ENCODE measurements around the gene RAB4B.

The RAB4B gene

GRCh38 chr19:40742886-40743285 lies 35.2 kb upstream of the RAB4B start:
- Mint-ChIP-seq H3K36me3 (ENCODE audit: low read depth) (peaks cover 52% of the 10 kb centered on the region), H3K27me3 (no peaks in the 10 kb centered on the region), H3K4me3 (no peak overlapping the region), H3K9me3 (no peaks in the 10 kb centered on the region), H3K4me1 (ENCODE audit: low read depth) (peaks cover 38% of the 10 kb centered on the region), H3K27ac (peak overlapping the region; percentile 56)
- intact Hi-C loops (cut with micrococcal nuclease) = no loop called here

DNA sequence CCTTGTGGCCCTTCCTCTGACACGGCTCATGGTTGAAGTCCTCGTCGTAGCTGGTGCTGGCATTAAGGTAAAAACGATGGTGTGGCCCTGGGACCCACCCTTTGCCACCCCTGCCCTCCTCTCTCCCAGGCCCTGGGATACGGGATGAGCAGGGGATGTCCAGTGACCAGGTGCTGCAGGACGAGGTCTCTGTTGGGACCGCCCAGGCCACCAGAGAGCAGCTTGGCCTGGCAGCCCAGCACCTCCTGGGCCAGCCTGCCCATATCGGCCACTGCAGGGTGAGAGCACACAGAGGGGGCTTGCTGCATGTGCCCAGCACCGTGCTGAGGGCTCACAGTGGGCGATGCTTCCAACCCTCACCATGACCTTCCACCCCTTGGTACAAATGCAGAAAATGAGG lies 34.1 kb upstream of the RAB4B start:
- Mint-ChIP-seq H3K27ac (no peak overlapping the region), H3K9me3 (no peaks in the 10 kb centered on the region), H3K4me1 (ENCODE audit: low read depth) (peaks cover 48% of the 10 kb centered on the region), H3K36me3 (ENCODE audit: low read depth) (peaks cover 42% of the 10 kb centered on the region), H3K4me3 (no peak overlapping the region), H3K27me3 (no peaks in the 10 kb centered on the region)
- intact Hi-C loops (cut with micrococcal nuclease) = no loop called here

GRCh38 chr19:40744554-40745401 lies 33.3 kb upstream of the RAB4B start:
- H3K36me3 Mint-ChIP-seq (ENCODE audit: low read depth) = peaks cover 34% of the 10 kb centered on the region
- no peaks in the 10 kb centered on the region for H3K9me3 Mint-ChIP-seq
- H3K4me1 Mint-ChIP-seq (ENCODE audit: low read depth) = peaks cover 57% of the 10 kb centered on the region
- no peaks in the 10 kb centered on the region for H3K27me3 Mint-ChIP-seq
- no peak overlapping the region for H3K4me3 Mint-ChIP-seq
- intact Hi-C loops (cut with micrococcal nuclease) = no loop called here
- H3K27ac Mint-ChIP-seq = peak overlapping the region; percentile 33

DNA sequence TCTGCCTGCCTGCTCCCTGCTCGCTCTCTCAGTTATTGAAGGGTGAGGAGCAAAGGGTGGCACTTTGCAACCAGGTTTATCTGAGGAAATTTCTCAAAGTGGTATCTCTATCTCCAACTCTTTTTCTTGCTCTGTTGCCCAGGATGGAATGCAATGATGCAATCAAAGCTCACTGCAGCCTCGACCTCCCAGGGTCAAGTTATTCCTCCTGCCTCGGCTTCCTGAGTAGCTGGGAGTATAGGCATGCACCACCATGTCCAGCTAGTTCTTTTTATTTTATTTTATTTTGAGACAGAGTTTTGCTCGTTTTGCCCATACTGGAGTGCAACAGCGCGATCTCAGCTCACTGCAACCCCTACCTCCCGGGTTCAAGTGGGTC lies 32.7 kb upstream of the RAB4B start:
- no peaks in the 10 kb centered on the region for H3K9me3 Mint-ChIP-seq
- H3K27me3 Mint-ChIP-seq = no peaks in the 10 kb centered on the region
- intact Hi-C loops (cut with micrococcal nuclease) = no loop called here
- H3K27ac Mint-ChIP-seq = no peak overlapping the region
- peaks cover 33% of the 10 kb centered on the region for H3K36me3 Mint-ChIP-seq (ENCODE audit: low read depth)
- H3K4me3 Mint-ChIP-seq = no peak overlapping the region
- H3K4me1 Mint-ChIP-seq (ENCODE audit: low read depth) = peaks cover 61% of the 10 kb centered on the region

- Mint-ChIP-seq H3K4me1 (ENCODE audit: low read depth) (peaks cover 51% of the 10 kb centered on the region), H3K27me3 (no peaks in the 10 kb centered on the region), H3K4me3 (no peak overlapping the region), H3K36me3 (ENCODE audit: low read depth) (peaks cover 41% of the 10 kb centered on the region), H3K9me3 (no peaks in the 10 kb centered on the region), H3K27ac (peak overlapping the region; percentile 96)
- intact Hi-C loops (cut with micrococcal nuclease) = no loop called here
Measured at GRCh38 chr19:40747536-40747935, 30.5 kb upstream of the RAB4B start.

- Mint-ChIP-seq H3K27me3 (no peaks in the 10 kb centered on the region), H3K27ac (peak within 1 kb of the TSS; percentile 96), H3K4me3 (peak within 1 kb of the TSS; percentile 96), H3K36me3 (ENCODE audit: low read depth) (peaks cover 49% of the 10 kb centered on the region), H3K4me1 (ENCODE audit: low read depth) (peaks cover 59% of the 10 kb centered on the region), H3K9me3 (no peaks in the 10 kb centered on the region)
- intact Hi-C loops (cut with micrococcal nuclease) = loop anchor here (1.0 to 2.0 kb wide), 3 partner anchors 27 to 49 kb away; partner anchors contain the start of genes COQ8B and EGLN2
Measured at GRCh38 chr19:40750058-40750873, 27.8 kb upstream of the RAB4B start, which contains the start of gene ACTMAP. TSS of gene ACTMAP (minus strand) at chr19:40750477. CDS start at chr19:40749803, 674 bp downstream.

GRCh38 chr19:40750874-40751537 lies 27.0 kb upstream of the RAB4B start, which contains the start of gene SNRPA:
TSS of gene SNRPA (plus strand) at chr19:40751203. CDS start at chr19:40751409, 206 bp downstream.
- Mint-ChIP-seq H3K9me3 (no peaks in the 10 kb centered on the region), H3K27me3 (no peaks in the 10 kb centered on the region), H3K36me3 (ENCODE audit: low read depth) (peaks cover 56% of the 10 kb centered on the region), H3K4me3 (peak within 1 kb of the TSS; percentile 96), H3K27ac (peak within 1 kb of the TSS; percentile 96), H3K4me1 (ENCODE audit: low read depth) (peaks cover 60% of the 10 kb centered on the region)
- intact Hi-C loops (cut with micrococcal nuclease) = loop anchor here (1.0 to 2.0 kb wide), 3 partner anchors 26 to 48 kb away; partner anchors contain the start of genes COQ8B and EGLN2

- no peaks in the 10 kb centered on the region for H3K27me3 Mint-ChIP-seq
- H3K9me3 Mint-ChIP-seq = no peaks in the 10 kb centered on the region
- peaks cover 69% of the 10 kb centered on the region for H3K36me3 Mint-ChIP-seq (ENCODE audit: low read depth)
- peaks cover 69% of the 10 kb centered on the region for H3K4me1 Mint-ChIP-seq (ENCODE audit: low read depth)
- H3K27ac Mint-ChIP-seq = peak overlapping the region; percentile 96
- intact Hi-C loops (cut with micrococcal nuclease) = no loop called here
- peak overlapping the region; percentile 96 for H3K4me3 Mint-ChIP-seq
Measured at GRCh38 chr19:40752257-40752781, 25.7 kb upstream of the RAB4B start.

- intact Hi-C loops (cut with micrococcal nuclease) = no loop called here
- H3K4me3 Mint-ChIP-seq = peak overlapping the region; percentile 78
- no peaks in the 10 kb centered on the region for H3K9me3 Mint-ChIP-seq
- peaks cover 93% of the 10 kb centered on the region for H3K36me3 Mint-ChIP-seq (ENCODE audit: low read depth)
- no peaks in the 10 kb centered on the region for H3K27me3 Mint-ChIP-seq
- H3K27ac Mint-ChIP-seq = peak overlapping the region; percentile 90
- H3K4me1 Mint-ChIP-seq (ENCODE audit: low read depth) = peaks cover 50% of the 10 kb centered on the region
Measured at GRCh38 chr19:40754611-40755247, 23.3 kb upstream of the RAB4B start.

DNA sequence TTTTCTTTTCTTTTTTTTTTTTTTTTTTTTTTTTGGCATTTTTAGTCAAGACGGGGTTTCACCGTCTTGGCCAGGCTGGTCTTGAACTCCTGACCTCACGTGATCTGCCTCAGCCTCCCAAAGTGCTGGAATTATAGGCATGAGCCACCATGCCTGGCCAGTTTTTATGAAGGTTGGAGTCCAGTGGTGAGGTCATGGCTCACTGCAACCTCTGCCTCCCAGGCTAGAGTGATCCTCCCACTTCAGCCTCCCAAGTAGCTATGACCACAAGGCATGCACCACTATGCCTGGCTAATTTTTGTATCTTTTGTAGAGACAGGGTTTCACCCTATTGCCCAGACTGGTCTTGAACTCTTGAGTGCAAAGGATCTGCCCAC lies 22.8 kb upstream of the RAB4B start:
- intact Hi-C loops (cut with micrococcal nuclease) = no loop called here

DNA sequence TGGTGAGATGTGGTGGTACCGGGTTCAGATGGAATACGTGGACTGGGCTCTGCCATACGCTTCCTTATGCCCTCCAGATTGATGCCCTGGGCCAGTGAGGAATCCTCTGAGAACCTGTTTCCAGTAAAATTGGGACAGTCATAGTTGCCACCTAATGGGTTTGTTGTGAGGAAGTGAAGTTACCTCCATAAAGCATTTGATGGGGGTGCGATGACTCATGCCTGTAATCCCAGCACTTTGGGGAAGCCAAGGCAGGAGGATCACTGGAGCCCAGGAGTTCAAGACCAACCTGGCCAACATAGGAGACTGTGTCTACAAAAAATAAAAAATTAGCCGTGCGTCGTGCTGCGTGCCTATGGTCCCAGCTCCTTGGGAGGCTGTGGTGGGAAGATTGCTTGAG lies 22.3 kb upstream of the RAB4B start:
- H3K27ac Mint-ChIP-seq = peak overlapping the region; percentile 90
- no peaks in the 10 kb centered on the region for H3K27me3 Mint-ChIP-seq
- H3K4me1 Mint-ChIP-seq (ENCODE audit: low read depth) = peaks cover 50% of the 10 kb centered on the region
- peak overlapping the region; percentile 78 for H3K4me3 Mint-ChIP-seq
- H3K9me3 Mint-ChIP-seq = no peaks in the 10 kb centered on the region
- intact Hi-C loops (cut with micrococcal nuclease) = no loop called here
- peaks cover 96% of the 10 kb centered on the region for H3K36me3 Mint-ChIP-seq (ENCODE audit: low read depth)

More for the DNA sequence above, 22.8 kb upstream of the RAB4B start:
- Mint-ChIP-seq H3K36me3 (ENCODE audit: low read depth) (peaks cover 94% of the 10 kb centered on the region), H3K9me3 (no peaks in the 10 kb centered on the region), H3K4me3 (peak overlapping the region; percentile 78), H3K4me1 (ENCODE audit: low read depth) (peaks cover 46% of the 10 kb centered on the region), H3K27me3 (no peaks in the 10 kb centered on the region), H3K27ac (peak overlapping the region; percentile 90)

GRCh38 chr19:40756502-40757110 lies 21.4 kb upstream of the RAB4B start:
- no peaks in the 10 kb centered on the region for H3K27me3 Mint-ChIP-seq
- H3K9me3 Mint-ChIP-seq = no peaks in the 10 kb centered on the region
- H3K36me3 Mint-ChIP-seq (ENCODE audit: low read depth) = peaks cover 96% of the 10 kb centered on the region
- intact Hi-C loops (cut with micrococcal nuclease) = no loop called here
- no peak overlapping the region for H3K4me3 Mint-ChIP-seq
- H3K4me1 Mint-ChIP-seq (ENCODE audit: low read depth) = peaks cover 46% of the 10 kb centered on the region
- H3K27ac Mint-ChIP-seq = peak overlapping the region; percentile 90

- H3K9me3 Mint-ChIP-seq = no peaks in the 10 kb centered on the region
- intact Hi-C loops (cut with micrococcal nuclease) = no loop called here
- peaks cover 53% of the 10 kb centered on the region for H3K4me1 Mint-ChIP-seq (ENCODE audit: low read depth)
- no peak overlapping the region for H3K27ac Mint-ChIP-seq
- H3K4me3 Mint-ChIP-seq = no peak overlapping the region
- H3K36me3 Mint-ChIP-seq (ENCODE audit: low read depth) = peaks cover 99% of the 10 kb centered on the region
- no peaks in the 10 kb centered on the region for H3K27me3 Mint-ChIP-seq
Measured at GRCh38 chr19:40758491-40758890, 19.6 kb upstream of the RAB4B start.
